ENCODE data around the gene PREX1. TPM values are rescaled to one million over a fixed set of nuclear protein-coding genes. Genes with fewer than 3 reads are reported as not detected.

The PREX1 gene
- total and polyA plus RNA-seq, 2 of the 4 experiments (the other 2 are of a cell fraction), result 0.67 to 0.72 TPM

DNA sequence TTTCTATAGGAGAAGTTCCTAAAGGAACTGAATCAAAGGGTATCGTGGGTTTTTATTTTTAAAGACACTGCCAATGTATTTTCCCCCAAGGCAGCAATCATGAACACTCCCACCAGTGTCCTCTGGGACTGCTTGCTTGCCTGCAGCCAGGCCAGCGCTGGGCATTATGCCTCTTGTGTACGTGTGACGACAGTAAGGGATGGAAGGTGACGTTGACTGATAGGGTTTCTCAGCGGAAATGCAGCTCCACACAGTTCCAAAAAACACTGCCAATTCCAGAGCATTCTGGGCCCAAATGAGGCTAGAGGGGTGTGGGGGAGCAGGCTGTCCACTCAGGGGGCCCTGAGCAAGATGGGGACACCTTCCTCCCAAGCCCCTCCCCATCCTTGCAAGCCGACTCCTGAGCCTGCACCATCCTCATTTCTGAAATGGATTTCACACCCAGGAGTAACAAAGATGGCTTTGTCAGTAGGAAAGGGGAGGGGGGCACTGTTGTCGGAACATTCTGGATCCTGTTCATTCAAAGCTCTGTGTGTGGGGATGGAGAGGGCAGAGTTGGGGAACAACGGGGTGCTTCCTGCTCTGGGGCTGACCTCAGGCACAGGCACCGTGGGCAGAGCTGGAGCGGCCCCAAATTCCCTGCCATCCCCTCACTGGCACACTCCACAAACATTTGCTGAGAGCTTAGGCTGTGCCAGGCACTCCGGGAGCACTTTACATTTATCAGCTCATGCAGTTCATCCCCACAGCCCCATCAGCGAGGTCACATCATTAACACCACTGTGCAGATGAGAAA lies 20.0 kb downstream of the PREX1 start:
- H2BK20ac ChIP-seq (ENCODE audit: low read depth, low read length), result no peak overlapping the region
- WGBS, 2 experiments (ENCODE audit: extremely low coverage in 2 of 2, insufficient read length in 1 of 2), result no CpG with 5 or more reads among the region's 13 CpGs
- no peaks in the 10 kb centered on the region for H4K20me1 ChIP-seq (ENCODE audit: insufficient read depth, low read length)
- peaks cover 6% of the 10 kb centered on the region; the same call in 1 of the 2 replicates for H3K9me3 ChIP-seq (ENCODE audit: control insufficient read depth, insufficient read depth, low read length)
- intact Hi-C loops (cut with micrococcal nuclease) (no loop called here), in situ Hi-C loops (cut with MboI; ENCODE audit: low sequenced_read_pairs) (no loop called here), dilution Hi-C loops (cut with HindIII; ENCODE audit: low sequenced_read_pairs, unreplicated experiment) (no loop called here)
- TF ChIP-seq BHLHE40 (IDR thresholded peaks at IDR 0.05; ENCODE audit: low read depth, low read length) (no peak), MAFK (IDR thresholded peaks at IDR 0.05; ENCODE audit: low read depth, low read length) (no peak), POLR2A (IDR thresholded peaks at IDR 0.05; ENCODE audit: low read depth, low read length) (no peak), SMC3 (IDR thresholded peaks at IDR 0.05; ENCODE audit: low read depth, low read length) (no peak), USF2 (IDR thresholded peaks at IDR 0.05; ENCODE audit: low read depth, low read length) (no peak), MAZ (IDR thresholded peaks at IDR 0.05; ENCODE audit: borderline replicate concordance, low read depth, low read length) (no peak), CEBPB (IDR thresholded peaks at IDR 0.05; ENCODE audit: low read depth, low read length) (no peak), MXI1 (IDR thresholded peaks at IDR 0.05; ENCODE audit: borderline replicate concordance, low read depth, low read length) (no peak), RCOR1 (IDR thresholded peaks at IDR 0.05; ENCODE audit: insufficient replicate concordance, low read length) (no peak), RFX5 (IDR thresholded peaks at IDR 0.05; ENCODE audit: low read depth, low read length) (no peak)
- peaks cover 18% of the 10 kb centered on the region for H3K27me3 ChIP-seq (ENCODE audit: control insufficient read depth, insufficient read depth, low read length)
- H2AK9ac ChIP-seq (replicated peaks; ENCODE audit: low read depth, low read length, poor library complexity), result no peak overlapping the region
- no peaks in the 10 kb centered on the region for H3K4me1 ChIP-seq (ENCODE audit: control insufficient read depth, insufficient read depth, low read length)
- no peak overlapping the region for H2BK120ac ChIP-seq (ENCODE audit: low read depth, low read length)
- no peak overlapping the region for H4K8ac ChIP-seq (ENCODE audit: low read depth in 2 of 2, low read length in 2 of 2)
- BruUV-seq (replicated peaks), result no TSS peak
- no peak overlapping the region for H3K27ac ChIP-seq (ENCODE audit: insufficient read depth, low read length)
- H3K4me2 ChIP-seq (ENCODE audit: low read depth, low read length), result no peak overlapping the region
- H2BK15ac ChIP-seq (ENCODE audit: low read depth, low read length), result no peak overlapping the region
- no peak overlapping the region for H3K4ac ChIP-seq (ENCODE audit: low read depth, low read length)
- H3K23ac ChIP-seq (ENCODE audit: low read depth, low read length), result no peak overlapping the region
- ChIA-PET CTCF (no interaction called here), POLR2A (ENCODE audit: unreplicated experiment) (no interaction called here)
- no peaks in the 10 kb centered on the region for H3K79me1 ChIP-seq (ENCODE audit: low read depth in 1 of 2, low read length in 2 of 2)
- no peak overlapping the region for H3K4me3 ChIP-seq (ENCODE audit: insufficient read depth, low read depth, low read length)
- H3K9ac ChIP-seq (ENCODE audit: low read depth, low read length), result no peak overlapping the region
- no peak overlapping the region for H4K5ac ChIP-seq (ENCODE audit: low read depth, low read length)
- H3K18ac ChIP-seq (ENCODE audit: low read depth, low read length), result no peak overlapping the region
- H4K91ac ChIP-seq (ENCODE audit: insufficient read depth, low read depth, low read length), result no peak overlapping the region
- no peak overlapping the region for H2AK5ac ChIP-seq (ENCODE audit: low read depth, low read length)
- ATAC-seq (ENCODE audit: low read depth) (no peak), DNase-seq (no peak)
- H3K56ac ChIP-seq (ENCODE audit: extremely low read depth, insufficient read depth, low read length), result no peak overlapping the region
- H2BK5ac ChIP-seq (ENCODE audit: low read depth, low read length, poor library complexity, severe bottlenecking), result no peak overlapping the region
- no peak overlapping the region for H3K14ac ChIP-seq (replicated peaks; ENCODE audit: low read depth, low read length)
- no peaks in the 10 kb centered on the region; the same call in 1 of the 2 replicates for H3K9me1 ChIP-seq (ENCODE audit: insufficient read depth, low read length)
- no peaks in the 10 kb centered on the region for H3K36me3 ChIP-seq (ENCODE audit: control insufficient read depth, insufficient read depth, low read length)
- no peak overlapping the region for H2AFZ ChIP-seq (replicated peaks; ENCODE audit: low read length, poor library complexity)
